GM23338 (cell line): ENCODE results near the gene PCDHGA1. TPM values are rescaled to one million over a fixed set of nuclear protein-coding genes. Genes with fewer than 3 reads are reported as not detected.

Source experiments
- ATAC-seq: fragments of 200-7000 bp; cut with Tn5 transposase; 3 replicates; pipeline ENCODE4 v1.9.1; 2020
- DNase-seq: peaks from one replicate; pipeline ENCODE4 v3.0.0-alpha.2; 2015; ENCODE audit warnings: low spot score
- H2AFZ ChIP-seq: fragments of 200-600 bp; sonication (generic); 2 replicates; pipeline ENCODE4 v1.8.0; 2016; ENCODE audit warnings: antibody characterized with exemption, mild to moderate bottlenecking, moderate library complexity
- H3F3A ChIP-seq: fragments of 200-600 bp; sonication (generic); replicated peaks from 2 replicates; pipeline ENCODE4 v1.8.0; 2017; ENCODE audit warnings: antibody characterized with exemption, mixed run types, low read depth
- H3K27ac ChIP-seq: fragments of 200-600 bp; sonication (generic); 2 replicates; pipeline ENCODE4 v1.6.1; 2016; ENCODE audit warnings: low read depth
- H3K27me3 ChIP-seq: fragments of 200-600 bp; sonication (generic); 2 replicates; pipeline ENCODE4 v1.8.0; 2016; ENCODE audit warnings: mild to moderate bottlenecking, mixed run types, moderate library complexity; ENCODE audit not compliant: insufficient read depth
- H3K36me3 ChIP-seq: fragments of 200-600 bp; sonication (generic); 2 replicates; pipeline ENCODE4 v1.8.0; 2016; ENCODE audit warnings: mild to moderate bottlenecking; ENCODE audit not compliant: insufficient read depth
- H3K4me1 ChIP-seq: fragments of 200-600 bp; sonication (generic); 2 replicates; pipeline ENCODE4 v1.8.0; 2016; ENCODE audit warnings: mild to moderate bottlenecking, moderate library complexity; ENCODE audit not compliant: insufficient read depth
- H3K4me2 ChIP-seq: fragments of 200-600 bp; sonication (generic); 2 replicates; pipeline ENCODE4 v1.7.1; 2017; ENCODE audit warnings: mixed run types
- H3K4me3 ChIP-seq: fragments of 200-600 bp; sonication (generic); 2 replicates; pipeline ENCODE4 v1.6.1; 2016; ENCODE audit warnings: mixed run types
- H3K79me2 ChIP-seq: fragments of 200-600 bp; sonication (generic); replicated peaks from 2 replicates; pipeline ENCODE4 v1.8.0; 2017; ENCODE audit warnings: mild to moderate bottlenecking; ENCODE audit not compliant: insufficient read depth
- H3K9me2 ChIP-seq: fragments of 200-600 bp; sonication (generic); 2 replicates; pipeline ENCODE4 v1.8.0; 2017; ENCODE audit not compliant: insufficient read depth
- H4K20me1 ChIP-seq: fragments of 200-600 bp; sonication (generic); replicated peaks from 2 replicates; pipeline ENCODE4 v1.8.0; 2017; ENCODE audit warnings: mild to moderate bottlenecking; ENCODE audit not compliant: insufficient read depth
- H3K27ac Mint-ChIP-seq: 2 replicates; pipeline ENCODE4 v1.8.0; 2020; ENCODE audit warnings: inconsistent platforms, mild to moderate bottlenecking, moderate library complexity, mixed read lengths
- H3K27me3 Mint-ChIP-seq: 3 replicates; pipeline ENCODE4 v1.8.0; 2022; ENCODE audit warnings: low read depth, mild to moderate bottlenecking, moderate library complexity, mixed read lengths, inconsistent platforms; ENCODE audit not compliant: insufficient read depth, poor library complexity
- H3K36me3 Mint-ChIP-seq: 3 replicates; pipeline ENCODE4 v1.8.0; 2021; ENCODE audit warnings: low read depth, mild to moderate bottlenecking, inconsistent platforms, moderate library complexity, mixed read lengths
- H3K4me1 Mint-ChIP-seq: 3 replicates; pipeline ENCODE4 v1.8.0; 2020; ENCODE audit warnings: mild to moderate bottlenecking, inconsistent platforms, mixed read lengths
- H3K4me3 Mint-ChIP-seq: 3 replicates; pipeline ENCODE4 v1.8.0; 2021; ENCODE audit warnings: moderate library complexity, mild to moderate bottlenecking, inconsistent platforms, mixed read lengths
- H3K9me3 Mint-ChIP-seq: 3 replicates; pipeline ENCODE4 v1.8.0; 2020; ENCODE audit warnings: moderate library complexity, mild to moderate bottlenecking, inconsistent platforms, mixed read lengths
- CREB1 ChIP-seq: fragments of 250-450 bp; sonication (Bioruptor Pico); IDR thresholded peaks from 2 replicates; pipeline ENCODE4 v1.5.0; 2020; ENCODE audit warnings: low read depth, mild to moderate bottlenecking, moderate library complexity
- EZH2 ChIP-seq: fragments of 200-600 bp; sonication (generic); IDR thresholded peaks from one replicate; pipeline ENCODE4 v1.8.0; 2017; ENCODE audit warnings: antibody characterized with exemption, mild to moderate bottlenecking, low read depth; ENCODE audit not compliant: unreplicated experiment
- NANOG ChIP-seq: IDR thresholded peaks from 2 replicates; pipeline ENCODE4 v1.6.1; 2016; ENCODE audit warnings: antibody characterized with exemption, borderline replicate concordance
- POLR2AphosphoS5 ChIP-seq: IDR thresholded peaks from 2 replicates; pipeline ENCODE4 v1.6.1; 2016; ENCODE audit warnings: antibody characterized with exemption, low read depth
- ZNF114 ChIP-seq: fragments of 250-450 bp; sonication (Bioruptor Pico); IDR thresholded peaks from 2 replicates; pipeline ENCODE4 v1.5.0; 2020; ENCODE audit warnings: mild to moderate bottlenecking, moderate library complexity
- polyA plus RNA-seq: library from polyadenylated mRNA; unstranded; fragments of >200 nt; fragmentation: Nextera tagmentation; extraction: Ambion mirVana; gene quantifications from 2 replicates; pipeline ENCODE4 v1.2.1, GENCODE V29; 2016
- total RNA-seq: library from RNA; depleted of rRNA; stranded (reverse); fragments of >200 nt; shearing (Covaris generic); gene quantifications from 2 replicates; pipeline ENCODE4 v1.2.3, GENCODE V29; 2014
- TF ChIP-seq, protein P1 (sequence below), 2 experiments: fragments of 200-600 bp in 1 of 2; sonication (generic) in 1 of 2; conservative IDR thresholded peaks; 2 replicates each; pipeline versions ENCODE4 v1.5.1 to v1.6.1; 2016 to 2017; ENCODE audit warnings: antibody characterized with exemption in 2 of 2, low read depth in 2 of 2, mild to moderate bottlenecking in 2 of 2, moderate library complexity in 1 of 2

The PCDHGA1 gene
- total and polyA plus RNA-seq, 2 experiments from 2014 or later, result 0.39 to 1.7 TPM

- Histone ChIP-seq H2AFZ (no peak overlapping the region), H3K4me3 (no peak overlapping the region), H3K79me2 (no peaks in the 10 kb centered on the region; the same call in 1 of the 2 replicates), H3K4me2 (no peak overlapping the region), H3K27ac (no peak overlapping the region), H3F3A (no peaks in the 10 kb centered on the region), H3K27me3 (no peaks in the 10 kb centered on the region), H4K20me1 (no peaks in the 10 kb centered on the region), H3K4me1 (no peaks in the 10 kb centered on the region), H3K9me2 (no peaks in the 10 kb centered on the region), H3K36me3 (0 out of 2 replicates have a peak, but pooled peaks cover 11% of the 10 kb centered on the region)
- TF ChIP-seq NANOG (no peak), POLR2AphosphoS5 (no peak), CREB1 (CRISPR knock-in tag) (no peak)
- Mint-ChIP-seq H3K36me3 (peaks cover 59% of the 10 kb centered on the region), H3K4me1 (no peaks in the 10 kb centered on the region; the same call in 2 of the 3 replicates), H3K4me3 (no peak overlapping the region), H3K27ac (no peak overlapping the region), H3K9me3 (peaks cover 73% of the 10 kb centered on the region), H3K27me3 (peaks cover 11% of the 10 kb centered on the region)
- ATAC-seq (no peak), DNase-seq (no peak)
Measured at GRCh38 chr5:141399555-141400258, 69.4 kb downstream of the PCDHGA1 start.

GRCh38 chr5:141402553-141403243, 72.4 kb downstream of the PCDHGA1 start, which contains the start of gene PCDHGA9:
Gene PCDHGA9, plus strand, starts transcription at chr5:141402778. Its CDS starts 175 bp downstream, at chr5:141402953.
- TF ChIP-seq ZNF114 (CRISPR knock-in tag) (no peak), NANOG (no peak), EZH2 (no peak)
- TF ChIP-seq, protein P1, sequence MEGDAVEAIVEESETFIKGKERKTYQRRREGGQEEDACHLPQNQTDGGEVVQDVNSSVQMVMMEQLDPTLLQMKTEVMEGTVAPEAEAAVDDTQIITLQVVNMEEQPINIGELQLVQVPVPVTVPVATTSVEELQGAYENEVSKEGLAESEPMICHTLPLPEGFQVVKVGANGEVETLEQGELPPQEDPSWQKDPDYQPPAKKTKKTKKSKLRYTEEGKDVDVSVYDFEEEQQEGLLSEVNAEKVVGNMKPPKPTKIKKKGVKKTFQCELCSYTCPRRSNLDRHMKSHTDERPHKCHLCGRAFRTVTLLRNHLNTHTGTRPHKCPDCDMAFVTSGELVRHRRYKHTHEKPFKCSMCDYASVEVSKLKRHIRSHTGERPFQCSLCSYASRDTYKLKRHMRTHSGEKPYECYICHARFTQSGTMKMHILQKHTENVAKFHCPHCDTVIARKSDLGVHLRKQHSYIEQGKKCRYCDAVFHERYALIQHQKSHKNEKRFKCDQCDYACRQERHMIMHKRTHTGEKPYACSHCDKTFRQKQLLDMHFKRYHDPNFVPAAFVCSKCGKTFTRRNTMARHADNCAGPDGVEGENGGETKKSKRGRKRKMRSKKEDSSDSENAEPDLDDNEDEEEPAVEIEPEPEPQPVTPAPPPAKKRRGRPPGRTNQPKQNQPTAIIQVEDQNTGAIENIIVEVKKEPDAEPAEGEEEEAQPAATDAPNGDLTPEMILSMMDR (conservative IDR thresholded peaks at IDR 0.05; ENCODE audit: low read depth in 2 of 2), result peak; percentile 45 to 48
- no peak within 1 kb of the TSS for H3K4me2 ChIP-seq
- H4K20me1 ChIP-seq, result no peaks in the 10 kb centered on the region
- H3K36me3 Mint-ChIP-seq, result peaks cover 46% of the 10 kb centered on the region
- 0 out of 2 replicates have a peak, but pooled peaks cover 11% of the 10 kb centered on the region for H3K36me3 ChIP-seq
- ATAC-seq, result no peak
- H3F3A ChIP-seq, result no peaks in the 10 kb centered on the region
- H3K9me3 Mint-ChIP-seq, result peaks cover 54% of the 10 kb centered on the region
- no peaks in the 10 kb centered on the region for H3K9me2 ChIP-seq
- no peak within 1 kb of the TSS for H2AFZ ChIP-seq
- H3K27me3 Mint-ChIP-seq, result peaks cover 9% of the 10 kb centered on the region
- H3K4me3 Mint-ChIP-seq, result no peak within 1 kb of the TSS
- H3K4me1 ChIP-seq, result no peaks in the 10 kb centered on the region
- no peak within 1 kb of the TSS for H3K27ac ChIP-seq
- no peak within 1 kb of the TSS for H3K4me3 ChIP-seq
- peak; percentile 60 for DNase-seq
- no peaks in the 10 kb centered on the region; the same call in 2 of the 3 replicates for H3K4me1 Mint-ChIP-seq
- no peaks in the 10 kb centered on the region; the same call in 1 of the 2 replicates for H3K79me2 ChIP-seq
- H3K27ac Mint-ChIP-seq, result no peak within 1 kb of the TSS
- no peaks in the 10 kb centered on the region for H3K27me3 ChIP-seq
